ENCODE measurements around the gene BNIP2. TPM values are rescaled to one million over a fixed set of nuclear protein-coding genes. Genes with fewer than 3 reads are reported as not detected.
A peak's percentile ranks its signal among the peaks of the same experiment; 100 is the strongest.

BNIP2 gene
- total and polyA plus RNA-seq, 2 of the 13 experiments (the other 11 are each of a cell fraction or from before 2014, with no cell fraction given), result 17.4 to 57.6 TPM

DNA sequence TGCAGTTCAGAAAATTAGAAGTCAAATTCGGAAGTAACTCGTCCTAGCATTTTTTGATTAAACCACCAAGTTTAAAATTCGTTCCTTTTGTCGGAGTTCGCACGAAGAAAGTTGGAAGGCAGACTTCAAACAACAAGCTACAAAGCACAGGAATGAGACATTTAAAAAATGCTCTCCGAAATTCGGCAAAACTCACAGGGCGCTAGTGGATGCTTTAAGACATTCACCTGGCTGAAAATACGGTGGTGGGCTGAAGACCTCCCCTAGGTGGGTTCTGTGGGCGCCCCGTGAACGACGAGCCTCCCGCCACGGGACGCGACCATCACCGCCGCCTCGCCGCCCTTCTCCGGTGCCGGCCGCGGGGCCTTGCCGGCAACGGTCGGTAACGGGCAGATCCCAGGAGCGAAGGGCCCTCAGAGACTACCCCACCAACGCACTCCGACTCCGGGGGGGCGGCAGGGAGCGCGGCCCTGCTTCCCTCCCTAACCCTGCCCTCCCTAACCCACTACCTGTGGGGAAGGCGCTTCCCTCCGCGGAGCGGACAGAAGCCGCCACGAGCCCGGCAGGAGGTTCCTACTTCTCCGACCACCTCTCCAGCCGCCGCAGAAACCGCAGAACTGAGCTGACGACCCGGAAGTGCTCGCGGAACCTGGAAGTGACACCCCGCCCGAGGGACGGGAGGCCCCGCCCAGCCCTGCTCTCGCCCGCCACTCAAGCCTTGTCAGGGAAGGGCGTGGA, 32.1 kb downstream of the BNIP2 start, which contains the start of gene GTF2A2 (continued):
- TF ChIP-seq TBX2 (CRISPR knock-in tag; IDR thresholded peaks at IDR 0.05; ENCODE audit: borderline replicate concordance) (peak; percentile 88), ZNF549 (CRISPR knock-in tag; IDR thresholded peaks at IDR 0.05) (no peak), ZNF607 (CRISPR knock-in tag; IDR thresholded peaks at IDR 0.05; ENCODE audit: borderline replicate concordance) (peak; percentile 36; the same call in 1 of the 2 replicates), PHF20 (CRISPR knock-in tag; IDR thresholded peaks at IDR 0.05) (peak; percentile 89), ZNF670 (CRISPR knock-in tag; IDR thresholded peaks at IDR 0.05; ENCODE audit: borderline replicate concordance) (no peak; the same call in 1 of the 2 replicates), SP5 (CRISPR knock-in tag; IDR thresholded peaks at IDR 0.05; ENCODE audit: borderline replicate concordance, low read depth) (peak; percentile 56; the same call in 1 of the 2 replicates), ZNF451 (CRISPR knock-in tag; IDR thresholded peaks at IDR 0.05) (no peak), TGIF2 (CRISPR knock-in tag; IDR thresholded peaks at IDR 0.05) (no peak), ADNP (CRISPR knock-in tag; IDR thresholded peaks at IDR 0.05) (no peak), SRY (CRISPR knock-in tag; IDR thresholded peaks at IDR 0.05) (peak; percentile 73; the same call in 1 of the 2 replicates), ONECUT2 (CRISPR knock-in tag; IDR thresholded peaks at IDR 0.05) (no peak), ATM (IDR thresholded peaks at IDR 0.05; ENCODE audit: borderline replicate concordance) (no peak), AHR (CRISPR knock-in tag; IDR thresholded peaks at IDR 0.05) (peak; percentile 63; the same call in 1 of the 2 replicates), ARNTL (CRISPR knock-in tag; IDR thresholded peaks at IDR 0.05) (peak; percentile 64; the same call in 1 of the 2 replicates), KLF6 (CRISPR knock-in tag; IDR thresholded peaks at IDR 0.05) (no peak)
- TF ChIP-seq, protein P1, sequence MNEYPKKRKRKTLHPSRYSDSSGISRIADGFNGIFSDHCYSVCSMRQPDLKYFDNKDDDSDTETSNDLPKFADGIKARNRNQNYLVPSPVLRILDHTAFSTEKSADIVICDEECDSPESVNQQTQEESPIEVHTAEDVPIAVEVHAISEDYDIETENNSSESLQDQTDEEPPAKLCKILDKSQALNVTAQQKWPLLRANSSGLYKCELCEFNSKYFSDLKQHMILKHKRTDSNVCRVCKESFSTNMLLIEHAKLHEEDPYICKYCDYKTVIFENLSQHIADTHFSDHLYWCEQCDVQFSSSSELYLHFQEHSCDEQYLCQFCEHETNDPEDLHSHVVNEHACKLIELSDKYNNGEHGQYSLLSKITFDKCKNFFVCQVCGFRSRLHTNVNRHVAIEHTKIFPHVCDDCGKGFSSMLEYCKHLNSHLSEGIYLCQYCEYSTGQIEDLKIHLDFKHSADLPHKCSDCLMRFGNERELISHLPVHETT (CRISPR knock-in tag; conservative IDR thresholded peaks at IDR 0.05), result peak; percentile 75; the same call in 1 of the 2 replicates
- TF ChIP-seq, protein P2, sequence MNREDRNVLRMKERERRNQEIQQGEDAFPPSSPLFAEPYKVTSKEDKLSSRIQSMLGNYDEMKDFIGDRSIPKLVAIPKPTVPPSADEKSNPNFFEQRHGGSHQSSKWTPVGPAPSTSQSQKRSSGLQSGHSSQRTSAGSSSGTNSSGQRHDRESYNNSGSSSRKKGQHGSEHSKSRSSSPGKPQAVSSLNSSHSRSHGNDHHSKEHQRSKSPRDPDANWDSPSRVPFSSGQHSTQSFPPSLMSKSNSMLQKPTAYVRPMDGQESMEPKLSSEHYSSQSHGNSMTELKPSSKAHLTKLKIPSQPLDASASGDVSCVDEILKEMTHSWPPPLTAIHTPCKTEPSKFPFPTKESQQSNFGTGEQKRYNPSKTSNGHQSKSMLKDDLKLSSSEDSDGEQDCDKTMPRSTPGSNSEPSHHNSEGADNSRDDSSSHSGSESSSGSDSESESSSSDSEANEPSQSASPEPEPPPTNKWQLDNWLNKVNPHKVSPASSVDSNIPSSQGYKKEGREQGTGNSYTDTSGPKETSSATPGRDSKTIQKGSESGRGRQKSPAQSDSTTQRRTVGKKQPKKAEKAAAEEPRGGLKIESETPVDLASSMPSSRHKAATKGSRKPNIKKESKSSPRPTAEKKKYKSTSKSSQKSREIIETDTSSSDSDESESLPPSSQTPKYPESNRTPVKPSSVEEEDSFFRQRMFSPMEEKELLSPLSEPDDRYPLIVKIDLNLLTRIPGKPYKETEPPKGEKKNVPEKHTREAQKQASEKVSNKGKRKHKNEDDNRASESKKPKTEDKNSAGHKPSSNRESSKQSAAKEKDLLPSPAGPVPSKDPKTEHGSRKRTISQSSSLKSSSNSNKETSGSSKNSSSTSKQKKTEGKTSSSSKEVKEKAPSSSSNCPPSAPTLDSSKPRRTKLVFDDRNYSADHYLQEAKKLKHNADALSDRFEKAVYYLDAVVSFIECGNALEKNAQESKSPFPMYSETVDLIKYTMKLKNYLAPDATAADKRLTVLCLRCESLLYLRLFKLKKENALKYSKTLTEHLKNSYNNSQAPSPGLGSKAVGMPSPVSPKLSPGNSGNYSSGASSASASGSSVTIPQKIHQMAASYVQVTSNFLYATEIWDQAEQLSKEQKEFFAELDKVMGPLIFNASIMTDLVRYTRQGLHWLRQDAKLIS (CRISPR knock-in tag; IDR thresholded peaks at IDR 0.05), result no peak
- TF ChIP-seq, protein P3, sequence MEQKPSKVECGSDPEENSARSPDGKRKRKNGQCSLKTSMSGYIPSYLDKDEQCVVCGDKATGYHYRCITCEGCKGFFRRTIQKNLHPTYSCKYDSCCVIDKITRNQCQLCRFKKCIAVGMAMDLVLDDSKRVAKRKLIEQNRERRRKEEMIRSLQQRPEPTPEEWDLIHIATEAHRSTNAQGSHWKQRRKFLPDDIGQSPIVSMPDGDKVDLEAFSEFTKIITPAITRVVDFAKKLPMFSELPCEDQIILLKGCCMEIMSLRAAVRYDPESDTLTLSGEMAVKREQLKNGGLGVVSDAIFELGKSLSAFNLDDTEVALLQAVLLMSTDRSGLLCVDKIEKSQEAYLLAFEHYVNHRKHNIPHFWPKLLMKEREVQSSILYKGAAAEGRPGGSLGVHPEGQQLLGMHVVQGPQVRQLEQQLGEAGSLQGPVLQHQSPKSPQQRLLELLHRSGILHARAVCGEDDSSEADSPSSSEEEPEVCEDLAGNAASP (CRISPR knock-in tag; IDR thresholded peaks at IDR 0.05; ENCODE audit: borderline replicate concordance), result peak; percentile 54; the same call in 1 of the 2 replicates
- TF ChIP-seq, protein P4, sequence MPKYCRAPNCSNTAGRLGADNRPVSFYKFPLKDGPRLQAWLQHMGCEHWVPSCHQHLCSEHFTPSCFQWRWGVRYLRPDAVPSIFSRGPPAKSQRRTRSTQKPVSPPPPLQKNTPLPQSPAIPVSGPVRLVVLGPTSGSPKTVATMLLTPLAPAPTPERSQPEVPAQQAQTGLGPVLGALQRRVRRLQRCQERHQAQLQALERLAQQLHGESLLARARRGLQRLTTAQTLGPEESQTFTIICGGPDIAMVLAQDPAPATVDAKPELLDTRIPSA (CRISPR knock-in tag; IDR thresholded peaks at IDR 0.05; ENCODE audit: borderline replicate concordance), result no peak
